Heart left ventricle (tissue), 16 donors: ENCODE measurements around the gene GPATCH3. TPM values are rescaled to one million over a fixed set of nuclear protein-coding genes. Genes with fewer than 3 reads are reported as not detected.
A peak's percentile ranks its signal among the peaks of the same experiment; 100 is the strongest.
"Not testable (repeated sequence)": the region's sequence is repeated elsewhere in the genome, so short reads cannot be mapped to it uniquely, and the experiment has no call there.

Experiments
- ATAC-seq, 4 donors: fragments of 200-7000 bp; cut with Tn5 transposase; one replicate each; pipeline ENCODE4 v1.9.1; 2020 to 2022; ENCODE audit warnings: moderate library complexity in 4 of 4, mild to moderate bottlenecking in 3 of 4, moderate number of reproducible peaks in 1 of 4
- DNase-seq, 5 donors: peaks; one replicate each; pipeline ENCODE4 v3.0.0-alpha.2; 2020
- H3K27ac ChIP-seq, 12 donors: fragments of 200-600 bp; sonication (generic) in 4 of 12; one replicate each; pipeline versions ENCODE4 v1.5.0 to v1.8.0; 2016 to 2022; ENCODE audit warnings: mild to moderate bottlenecking in 2 of 12
- H3K27me3 ChIP-seq, 9 donors: fragments of 200-600 bp; sonication (generic) in 2 of 9; one replicate each; pipeline versions ENCODE4 v1.5.1 to v1.8.0; 2016 to 2022; ENCODE audit warnings: mild to moderate bottlenecking in 3 of 9
- H3K36me3 ChIP-seq, 9 donors: fragments of 200-600 bp; sonication (generic) in 2 of 9; one replicate each; pipeline versions ENCODE4 v1.5.0 to v1.8.0; 2018 to 2022; ENCODE audit warnings: mild to moderate bottlenecking in 2 of 9
- H3K4me1 ChIP-seq, 12 donors: fragments of 200-600 bp; sonication (generic) in 4 of 12; one replicate each; pipeline versions ENCODE4 v1.5.0 to v1.8.0; 2016 to 2022; ENCODE audit warnings: mild to moderate bottlenecking in 3 of 12
- H3K4me3 ChIP-seq, 12 donors: fragments of 200-600 bp; sonication (generic) in 4 of 12; one replicate each; pipeline versions ENCODE4 v1.5.0 to v1.8.0; 2017 to 2022; ENCODE audit warnings: mild to moderate bottlenecking in 9 of 12, moderate library complexity in 4 of 12
- H3K9me3 ChIP-seq, 12 donors: fragments of 200-600 bp; sonication (generic) in 4 of 12; one replicate each; pipeline versions ENCODE4 v1.5.0 to v1.8.0; 2016 to 2022; ENCODE audit warnings: mild to moderate bottlenecking in 1 of 12
- CTCF ChIP-seq, 12 donors: fragments of 200-600 bp; sonication (generic) in 4 of 12; IDR thresholded peaks; one replicate each; pipeline versions ENCODE4 v1.5.0 to v1.8.0; 2018 to 2022; ENCODE audit warnings: antibody characterized with exemption in 12 of 12, mild to moderate bottlenecking in 5 of 12
- POLR2A ChIP-seq, 2 donors: fragments of 450-650 bp; IDR thresholded peaks; one replicate each; pipeline ENCODE4 v1.6.1; 2017; ENCODE audit warnings: antibody characterized with exemption in 2 of 2, mild to moderate bottlenecking in 2 of 2, moderate library complexity in 2 of 2
- WGBS, 4 donors: extraction: QIAGEN DNeasy Blood & Tissue Kit in 2 of 4; methylation state at CpG; one replicate each; pipeline versions ENCODE4 v1.1.5 to v1.1.7; 2013 to 2018; 5-methylcytosine and 5-hydroxymethylcytosine counted together
- intact Hi-C, 10 donors: fragments of 100-400 bp; cut with DNase I; formaldehyde crosslinking; loops; one replicate each; pipeline versions ENCODE4 v1.11.1 to v1.14.2; 2022
- polyA plus RNA-seq, 2 donors: library from polyadenylated mRNA; stranded (reverse); fragments of 200-250 nt; gene quantifications; one replicate each; pipeline ENCODE4 v1.2.3, GENCODE V29; 2013
- total RNA-seq, 9 donors: library from RNA; depleted of rRNA in 2 of 9; stranded (reverse); fragments of >200 nt in 2 of 9; fragmentation: NEBNext Ultra II Directional in 3 of 9; extraction: Animal tissue kit (Norgen Biotek cat#: 25700) in 3 of 9; gene quantifications; one replicate each; pipeline versions ENCODE4 v1.1.0 to v1.2.4, GENCODE V29; 2016 to 2023
- donor health status: ischemic (EF 13 %, LVEDD 7.1; RV severe dilation, severe dysfunction).
- donor health status: healthy with polysubstance abuse.
- donor health status: DM: no; HTN: yes; CAD: no.
- donor health status: DM: no; HTN: no; CAD: no.
- donor health status: ischemic (EF 25% LVEDD 6.9; RV normal size, moderate dysfunction).
- donor health status: ischemic (EF 25% LVEDD 5.7; RV mildly dilated, moderate dysfunction).
- donor health status: healthy.
- donor health status: DM: yes; HTN: yes; CAD: no.
- donor health status: ischemic (EF 35%, LVEDD 5.7; RV mildly dilated, moderate dysfunction).
- donor health status: nonischemic (EF 11% LVEDD 7.7; RV severe dilation, severe dysfunction).
- donor health status: DM: yes; HTN: yes; CAD: no.
- donor health status: PGD.
- donor health status: ischemic (EF 29% LVEDD 5.4; RV normal size, mild dysfunction).
- donor health status: nonischemic (EF 23%, LVEDD 6.1; RV moderate dilation, normal function).

Gene GPATCH3
- total and polyA plus RNA-seq, 11 donors, result 6.0 to 14.9 (median 9.0) TPM

- no peak for TF ChIP-seq CTCF (IDR thresholded peaks at IDR 0.05)
- H3K27ac ChIP-seq, result no peak overlapping the region
- intact Hi-C loops, result loop anchor here (5.0 to 10.0 kb wide), 7 partner anchors 63 to 380 kb away; no protein-coding TSS in a partner anchor
- DNase-seq (no peak), ATAC-seq (no peak)
- H3K4me1 ChIP-seq, result peaks cover 0 to 7% (median 0%) of the 10 kb centered on the region in 12 donors
- H3K9me3 ChIP-seq, result no peaks in the 10 kb centered on the region
- peaks cover 0 to 53% (median 35%) of the 10 kb centered on the region in 9 donors for H3K36me3 ChIP-seq
- H3K27me3 ChIP-seq, result no peaks in the 10 kb centered on the region
- H3K4me3 ChIP-seq, result no peak overlapping the region
- 71 to 84% (median 81%) methylated on average over 4 of the region's 4 CpGs for WGBS, 4 donors
These were observed 25.4 kb downstream of the GPATCH3 start for GRCh38 chr1:26874896-26875295.

- H3K9me3 ChIP-seq, H3K27ac ChIP-seq, H3K4me1 ChIP-seq, H3K27me3 ChIP-seq, H3K4me3 ChIP-seq, ATAC-seq, DNase-seq: not testable (repeated sequence)
- intact Hi-C loops, result loop anchor here in 2 of 10 donors (10.0 kb wide), 2 partner anchors 268 to 378 kb away; no protein-coding TSS in a partner anchor
- H3K36me3 ChIP-seq, result peaks cover 0 to 35% (median 17%) of the 10 kb centered on the region in 9 donors
- WGBS, 4 donors, result 70 to 82% (median 79%) methylated on average over 2 of the region's 2 CpGs
These were observed 27.2 kb downstream of the GPATCH3 start for GRCh38 chr1:26873097-26873496.

- TF ChIP-seq CTCF (IDR thresholded peaks at IDR 0.05), result peak in 2 of 12 donors; percentile 4 to 8
- TF ChIP-seq POLR2A (IDR thresholded peaks at IDR 0.05), result peak in 1 of 2 donors; percentile 74
- peaks cover 0 to 19% (median 9%) of the 10 kb centered on the region in 12 donors for H3K4me1 ChIP-seq
- WGBS, 4 donors, result 0% methylated on average over 35 to 75 of the region's 75 CpGs
- ATAC-seq, result peak; percentile 98 to 99 (median 98)
- H3K27me3 ChIP-seq, result no peaks in the 10 kb centered on the region
- intact Hi-C loops, result loop anchor here in 1 of 10 donors (5.0 kb wide), 1 partner anchor 53 kb away; no protein-coding TSS in a partner anchor
- no peaks in the 10 kb centered on the region for H3K9me3 ChIP-seq
- H3K36me3 ChIP-seq, result no peaks in the 10 kb centered on the region
- H3K4me3 ChIP-seq, result peak overlapping the region; percentile 22 to 78 (median 66)
- peak; percentile 96 to 99 (median 98) for DNase-seq
- peak overlapping the region; percentile 86 to 99 (median 95) for H3K27ac ChIP-seq
These were observed 35.4 kb downstream of the GPATCH3 start for GRCh38 chr1:26864610-26865480.

- intact Hi-C loops, result loop anchor here in 1 of 10 donors (5.0 kb wide), 1 partner anchor 51 kb away; no protein-coding TSS in a partner anchor
- peak overlapping the region in 3 of 12 donors; percentile 59 to 78 (median 66) for H3K4me3 ChIP-seq
- peaks cover 0 to 19% (median 9%) of the 10 kb centered on the region in 12 donors for H3K4me1 ChIP-seq
- H3K36me3 ChIP-seq, result no peaks in the 10 kb centered on the region
- no peak overlapping the region for H3K27ac ChIP-seq
- no peaks in the 10 kb centered on the region for H3K9me3 ChIP-seq
- TF ChIP-seq POLR2A (IDR thresholded peaks at IDR 0.05), result no peak
- no peak for TF ChIP-seq CTCF (IDR thresholded peaks at IDR 0.05)
- H3K27me3 ChIP-seq, result no peaks in the 10 kb centered on the region
- peak in 1 of 5 donors; percentile 29 for DNase-seq
- WGBS, 4 donors, result 68 to 97% (median 80%) methylated on average over 9 to 20 of the region's 20 CpGs
- ATAC-seq, result no peak
These were observed 36.6 kb downstream of the GPATCH3 start for GRCh38 chr1:26863685-26864077.
